A549 (cell line): Measurements from ENCODE around the gene GLIS1.

Experiments
- EP300 ChIP-seq, 2 experiments: fragments of >200 bp; sonication (Bioruptor Twin); formaldehyde crosslinking; IDR thresholded peaks; 2 replicates in 1 of 2; 3 replicates in 1 of 2; pipeline ENCODE4 v1.6.1; 2016 to 2017
- HDAC2 ChIP-seq: fragments of 200-600 bp; sonication (generic); IDR thresholded peaks from 2 replicates; pipeline ENCODE4 v1.6.1; 2016
- RARB ChIP-seq: fragments of 250-450 bp; sonication (Bioruptor Pico); IDR thresholded peaks from 2 replicates; pipeline ENCODE4 v1.8.0; 2021; ENCODE audit warnings: mild to moderate bottlenecking, moderate library complexity
- TFCP2L1 ChIP-seq: fragments of 250-450 bp; sonication (Bioruptor Pico); IDR thresholded peaks from 2 replicates; pipeline ENCODE4 v1.5.0; 2021; ENCODE audit warnings: mild to moderate bottlenecking
- ZC3H11A ChIP-seq: fragments of 450-650 bp; IDR thresholded peaks from 2 replicates; pipeline ENCODE4 v1.6.1; 2014; ENCODE audit warnings: antibody characterized with exemption, mild to moderate bottlenecking
- TF ChIP-seq, protein P1 (sequence below): fragments of >200 bp; sonication (Bioruptor Twin); formaldehyde crosslinking; IDR thresholded peaks from 3 replicates; pipeline ENCODE4 v1.5.1; 2016
- TF ChIP-seq, protein P2 (sequence below): fragments of 450-650 bp; IDR thresholded peaks from 2 replicates; pipeline ENCODE4 v1.6.1; 2014; ENCODE audit warnings: antibody characterized with exemption
- TF ChIP-seq, protein P3 (sequence below): IDR thresholded peaks from 2 replicates; pipeline ENCODE4 v1.6.1; 2012

DNA sequence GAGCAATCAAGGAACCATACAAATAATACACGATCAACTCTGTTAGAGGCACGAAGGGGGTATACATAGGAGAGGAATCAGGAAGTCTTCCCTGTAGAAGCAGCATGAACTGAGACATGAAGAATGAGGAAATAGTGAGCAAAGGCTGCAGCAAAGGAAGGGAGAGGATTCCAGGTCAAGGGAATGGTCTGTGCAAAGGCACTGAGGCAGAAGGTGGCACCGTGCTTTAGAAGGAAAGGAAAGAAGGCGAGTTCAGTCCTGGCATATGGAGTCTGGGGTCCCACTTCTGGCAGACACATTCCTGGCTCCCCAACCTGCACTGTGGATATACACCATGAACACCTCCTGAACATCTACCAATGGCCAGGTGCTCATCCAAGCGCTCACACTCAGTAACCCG lies 56.1 kb downstream of the GLIS1 start:
- TF ChIP-seq, protein P1, sequence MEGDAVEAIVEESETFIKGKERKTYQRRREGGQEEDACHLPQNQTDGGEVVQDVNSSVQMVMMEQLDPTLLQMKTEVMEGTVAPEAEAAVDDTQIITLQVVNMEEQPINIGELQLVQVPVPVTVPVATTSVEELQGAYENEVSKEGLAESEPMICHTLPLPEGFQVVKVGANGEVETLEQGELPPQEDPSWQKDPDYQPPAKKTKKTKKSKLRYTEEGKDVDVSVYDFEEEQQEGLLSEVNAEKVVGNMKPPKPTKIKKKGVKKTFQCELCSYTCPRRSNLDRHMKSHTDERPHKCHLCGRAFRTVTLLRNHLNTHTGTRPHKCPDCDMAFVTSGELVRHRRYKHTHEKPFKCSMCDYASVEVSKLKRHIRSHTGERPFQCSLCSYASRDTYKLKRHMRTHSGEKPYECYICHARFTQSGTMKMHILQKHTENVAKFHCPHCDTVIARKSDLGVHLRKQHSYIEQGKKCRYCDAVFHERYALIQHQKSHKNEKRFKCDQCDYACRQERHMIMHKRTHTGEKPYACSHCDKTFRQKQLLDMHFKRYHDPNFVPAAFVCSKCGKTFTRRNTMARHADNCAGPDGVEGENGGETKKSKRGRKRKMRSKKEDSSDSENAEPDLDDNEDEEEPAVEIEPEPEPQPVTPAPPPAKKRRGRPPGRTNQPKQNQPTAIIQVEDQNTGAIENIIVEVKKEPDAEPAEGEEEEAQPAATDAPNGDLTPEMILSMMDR = no peak
- TF ChIP-seq, protein P2, sequence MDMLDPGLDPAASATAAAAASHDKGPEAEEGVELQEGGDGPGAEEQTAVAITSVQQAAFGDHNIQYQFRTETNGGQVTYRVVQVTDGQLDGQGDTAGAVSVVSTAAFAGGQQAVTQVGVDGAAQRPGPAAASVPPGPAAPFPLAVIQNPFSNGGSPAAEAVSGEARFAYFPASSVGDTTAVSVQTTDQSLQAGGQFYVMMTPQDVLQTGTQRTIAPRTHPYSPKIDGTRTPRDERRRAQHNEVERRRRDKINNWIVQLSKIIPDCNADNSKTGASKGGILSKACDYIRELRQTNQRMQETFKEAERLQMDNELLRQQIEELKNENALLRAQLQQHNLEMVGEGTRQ = no peak
- TF ChIP-seq ZC3H11A = no peak
- no peak for TF ChIP-seq HDAC2
- TF ChIP-seq RARB = no peak
- TF ChIP-seq TFCP2L1 = no peak
- no peak for TF ChIP-seq EP300 (IDR thresholded peaks at IDR 0.05)
- TF ChIP-seq, protein P3, sequence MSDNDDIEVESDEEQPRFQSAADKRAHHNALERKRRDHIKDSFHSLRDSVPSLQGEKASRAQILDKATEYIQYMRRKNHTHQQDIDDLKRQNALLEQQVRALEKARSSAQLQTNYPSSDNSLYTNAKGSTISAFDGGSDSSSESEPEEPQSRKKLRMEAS = no peak
